ENCODE measurements around the gene FRS2. TPM values are rescaled to one million over a fixed set of nuclear protein-coding genes. Genes with fewer than 3 reads are reported as not detected.

Gene FRS2
- total and polyA plus RNA-seq, 9 of the 15 experiments (the other 6 are each of a cell fraction or from before 2014, with no cell fraction given) = 1.0 to 9.1 (median 6.0) TPM

DNA sequence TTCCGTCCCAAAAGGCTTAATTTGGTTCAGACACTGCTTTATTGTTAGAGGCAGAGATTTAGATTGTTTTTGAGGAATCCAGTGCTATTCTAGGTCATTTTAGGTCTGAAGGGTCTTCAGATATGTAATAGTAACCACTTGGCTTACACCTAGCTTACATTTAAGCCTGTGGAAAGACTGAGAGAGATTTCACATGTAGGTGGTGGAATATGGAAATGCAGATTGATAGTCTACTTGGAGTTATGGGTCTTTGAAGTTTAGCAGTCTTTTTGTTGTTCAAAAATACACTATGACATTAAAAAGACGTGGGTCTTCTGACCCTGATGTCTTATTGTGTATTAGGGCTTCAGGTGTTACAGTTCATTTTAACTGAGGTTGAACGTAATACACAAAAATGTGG lies 63.7 kb downstream of the FRS2 start:
- no TSS peak for BruUV-seq (replicated peaks)
- TF ChIP-seq STAG1 (CRISPR knock-in tag; IDR thresholded peaks at IDR 0.05; ENCODE audit: borderline replicate concordance) = no peak
- TF ChIP-seq ESRRA (IDR thresholded peaks at IDR 0.05; ENCODE audit: borderline replicate concordance, low read depth) = no peak
- TF ChIP-seq SAFB (IDR thresholded peaks at IDR 0.05; ENCODE audit: borderline replicate concordance, low read depth, low read length) = no peak
- TF ChIP-seq ZNF79 (CRISPR knock-in tag; IDR thresholded peaks at IDR 0.05; ENCODE audit: low read depth) = no peak
- TF ChIP-seq BRD9 (IDR thresholded peaks at IDR 0.05; ENCODE audit: low read depth, partially characterized antibody) = no peak
- no peak for TF ChIP-seq ZNF263 (CRISPR knock-in tag; IDR thresholded peaks at IDR 0.05; ENCODE audit: borderline replicate concordance)
- TF ChIP-seq, protein P1, sequence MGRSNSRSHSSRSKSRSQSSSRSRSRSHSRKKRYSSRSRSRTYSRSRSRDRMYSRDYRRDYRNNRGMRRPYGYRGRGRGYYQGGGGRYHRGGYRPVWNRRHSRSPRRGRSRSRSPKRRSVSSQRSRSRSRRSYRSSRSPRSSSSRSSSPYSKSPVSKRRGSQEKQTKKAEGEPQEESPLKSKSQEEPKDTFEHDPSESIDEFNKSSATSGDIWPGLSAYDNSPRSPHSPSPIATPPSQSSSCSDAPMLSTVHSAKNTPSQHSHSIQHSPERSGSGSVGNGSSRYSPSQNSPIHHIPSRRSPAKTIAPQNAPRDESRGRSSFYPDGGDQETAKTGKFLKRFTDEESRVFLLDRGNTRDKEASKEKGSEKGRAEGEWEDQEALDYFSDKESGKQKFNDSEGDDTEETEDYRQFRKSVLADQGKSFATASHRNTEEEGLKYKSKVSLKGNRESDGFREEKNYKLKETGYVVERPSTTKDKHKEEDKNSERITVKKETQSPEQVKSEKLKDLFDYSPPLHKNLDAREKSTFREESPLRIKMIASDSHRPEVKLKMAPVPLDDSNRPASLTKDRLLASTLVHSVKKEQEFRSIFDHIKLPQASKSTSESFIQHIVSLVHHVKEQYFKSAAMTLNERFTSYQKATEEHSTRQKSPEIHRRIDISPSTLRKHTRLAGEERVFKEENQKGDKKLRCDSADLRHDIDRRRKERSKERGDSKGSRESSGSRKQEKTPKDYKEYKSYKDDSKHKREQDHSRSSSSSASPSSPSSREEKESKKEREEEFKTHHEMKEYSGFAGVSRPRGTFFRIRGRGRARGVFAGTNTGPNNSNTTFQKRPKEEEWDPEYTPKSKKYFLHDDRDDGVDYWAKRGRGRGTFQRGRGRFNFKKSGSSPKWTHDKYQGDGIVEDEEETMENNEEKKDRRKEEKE (IDR thresholded peaks at IDR 0.05; ENCODE audit: borderline replicate concordance in 1 of 2, control insufficient read depth in 1 of 2, low read depth in 2 of 2, low read length in 1 of 2) = no peak
- TF ChIP-seq FOXP1 (CRISPR knock-in tag; IDR thresholded peaks at IDR 0.05) = no peak
- TF ChIP-seq SOX6 (IDR thresholded peaks at IDR 0.05) = no peak
- no peak for TF ChIP-seq ZNF395 (CRISPR knock-in tag; IDR thresholded peaks at IDR 0.05)
- no peak for TF ChIP-seq FUS (optimal IDR thresholded peaks at IDR 0.05; ENCODE audit: low read depth, low read length)
- no peak for TF ChIP-seq HMBOX1 (IDR thresholded peaks at IDR 0.05)
- TF ChIP-seq, protein P2, sequence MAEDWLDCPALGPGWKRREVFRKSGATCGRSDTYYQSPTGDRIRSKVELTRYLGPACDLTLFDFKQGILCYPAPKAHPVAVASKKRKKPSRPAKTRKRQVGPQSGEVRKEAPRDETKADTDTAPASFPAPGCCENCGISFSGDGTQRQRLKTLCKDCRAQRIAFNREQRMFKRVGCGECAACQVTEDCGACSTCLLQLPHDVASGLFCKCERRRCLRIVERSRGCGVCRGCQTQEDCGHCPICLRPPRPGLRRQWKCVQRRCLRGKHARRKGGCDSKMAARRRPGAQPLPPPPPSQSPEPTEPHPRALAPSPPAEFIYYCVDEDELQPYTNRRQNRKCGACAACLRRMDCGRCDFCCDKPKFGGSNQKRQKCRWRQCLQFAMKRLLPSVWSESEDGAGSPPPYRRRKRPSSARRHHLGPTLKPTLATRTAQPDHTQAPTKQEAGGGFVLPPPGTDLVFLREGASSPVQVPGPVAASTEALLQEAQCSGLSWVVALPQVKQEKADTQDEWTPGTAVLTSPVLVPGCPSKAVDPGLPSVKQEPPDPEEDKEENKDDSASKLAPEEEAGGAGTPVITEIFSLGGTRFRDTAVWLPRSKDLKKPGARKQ (CRISPR knock-in tag; IDR thresholded peaks at IDR 0.05) = no peak
- TF ChIP-seq FOS (IDR thresholded peaks at IDR 0.05; ENCODE audit: extremely low read depth, insufficient read length) = no peak

More for the DNA sequence above, 63.7 kb downstream of the FRS2 start:
- no peaks in the 10 kb centered on the region for H3K27me3 ChIP-seq (ENCODE audit: control insufficient read depth in 2 of 2, insufficient read depth in 2 of 2, low read length in 2 of 2)
- H4K20me1 ChIP-seq (replicated peaks; ENCODE audit: control insufficient read depth, insufficient read depth, low read length) = no peaks in the 10 kb centered on the region
- H3K9ac ChIP-seq (ENCODE audit: insufficient read depth in 1 of 2, low read depth in 2 of 2, low read length in 2 of 2) = no peak overlapping the region
- no peak overlapping the region for H3K27ac ChIP-seq (ENCODE audit: extremely low read depth, low read depth, low read length)
- in situ Hi-C loops (cut with MboI) = no loop called here
- DNase-seq (ENCODE audit: extremely low read depth in 1 of 4, low spot score in 3 of 4) = no peak
- POLR2A ChIA-PET = no interaction called here
- H3K36me3 ChIP-seq (ENCODE audit: control insufficient read depth, insufficient read depth, low read length) = peaks cover 3% of the 10 kb centered on the region; the same call in 1 of the 3 replicates
- no peaks in the 10 kb centered on the region for H3K9me3 ChIP-seq (replicated peaks; ENCODE audit: control insufficient read depth, insufficient read depth, low read depth, low read length)
- no peaks in the 10 kb centered on the region for H3K9me1 ChIP-seq (ENCODE audit: control insufficient read depth, insufficient read depth, low read length)
- WGBS (ENCODE audit: insufficient coverage, low coverage, missing lambda C conversion rate) = 81% methylated on average over 3 of the region's 3 CpGs
- no peak overlapping the region for H2AFZ ChIP-seq (ENCODE audit: low read depth, low read length)
- no peak overlapping the region for H3K4me2 ChIP-seq (ENCODE audit: insufficient read depth, low read length)
- no peak for ATAC-seq
- H3K4me1 ChIP-seq (replicated peaks in 1 of 2; ENCODE audit: control insufficient read depth in 2 of 2, insufficient read depth in 2 of 2, low read length in 2 of 2) = peaks cover 0 to 3% of the 10 kb centered on the region in 2 experiments; a peak in 1 of 5 replicates
- H3K79me2 ChIP-seq (ENCODE audit: control insufficient read depth, insufficient read depth, low read length) = peaks cover 3% of the 10 kb centered on the region; the same call in 1 of the 3 replicates
- CTCF ChIA-PET (ENCODE audit: low intra/inter-chr PET ratio) = no interaction called here
- H3K4me3 ChIP-seq = no peak overlapping the region
- intact Hi-C loops (cut with micrococcal nuclease) = no loop called here
- no peak for FAIRE-seq

All from K562 (cell line).